T-cell (primary cell): Measurements from ENCODE around the gene MX1. TPM values are rescaled to one million over a fixed set of nuclear protein-coding genes. Genes with fewer than 3 reads are reported as not detected.

Experiments
- total RNA-seq, 35 experiments: library from RNA in 6 of 35; stranded (reverse) in 6 of 35; fragments of 120-200 nt in 1 of 35; gene quantifications; one replicate each; pipeline versions ENCODE4 v1.2.1 to v1.2.4 and lab custom pipeline; 2013 to 2026

The MX1 gene
- total RNA-seq, 5 donors from 2014 or later (not counting 1 experiment from before 2014, with no cell fraction given): 55.2 to 82.5 (median 68.7) TPM

Other genes with a start within 250 kb of the MX1 start
- not detected for gene FAM3B, start 109.4 kb upstream of the MX1 start, total RNA-seq
- 100 to 1,000 TPM in 1 of 5 donors, 10 to 100 TPM in 4; 77.7 to 103 (median 81.8) TPM for gene MX2, start 64.2 kb upstream of the MX1 start, total RNA-seq
- gene TMPRSS2, start 81.9 kb downstream of the MX1 start, total RNA-seq: under 1 TPM in 3 of 5 donors, not detected in 2; 0.35 to 0.73 (median 0.53) TPM